HepG2 (cell line): Measurements from ENCODE around the gene OMA1. TPM values are rescaled to one million over a fixed set of nuclear protein-coding genes. Genes with fewer than 3 reads are reported as not detected.

Experiments
- ATAC-seq: fragments of 200-7000 bp; cut with Tn5 transposase; 3 replicates; pipeline ENCODE4 v1.9.1; 2020; ENCODE audit warnings: mild to moderate bottlenecking, moderate library complexity
- BruUV-seq: library from RNA; stranded (reverse); fragments of 400-500 nt; replicated peaks from 2 replicates; lab custom pipeline; 2021; lab: Mats Ljungman, UMichigan
- CTCF ChIA-PET: fragments of 300-600 bp; formaldehyde crosslinking; extraction: SDS; loops from one replicate; lab custom pipeline; 2021; ENCODE audit warnings: low total read pairs, inconsistent platforms, low intra/inter-chr PET ratio; lab: Yijun Ruan, JAX
- POLR2A ChIA-PET: fragments of 350-600 bp; sonication (Branson Sonifier 250); formaldehyde crosslinking; loops from one replicate; lab custom pipeline; 2020; ENCODE audit warnings: antibody characterized with exemption, inconsistent platforms; lab: Yijun Ruan, JAX
- DNase-seq: peaks from one replicate; pipeline ENCODE4 v3.0.0-alpha.2; 2015; ENCODE audit warnings: low spot score
- FAIRE-seq: peaks from 3 replicates; lab custom pipeline; 2011; peaks lifted over from hg19 to GRCh38; lab: Jason Lieb, UNC
- H2AFZ ChIP-seq: one replicate; pipeline ENCODE4 v1.6.1; 2011; ENCODE audit warnings: low read length, inconsistent platforms
- H3K27ac ChIP-seq: fragments of 300-600 bp; 3 replicates; pipeline ENCODE4 v1.8.0; 2011; ENCODE audit warnings: mixed run types, mild to moderate bottlenecking, mixed read lengths, low read length, inconsistent platforms; ENCODE audit not compliant: insufficient read depth; ENCODE audit errors: extremely low read length
- H3K27me3 ChIP-seq, 2 experiments: fragments of 200-600 bp in 1 of 2; 2 replicates in 1 of 2; 3 replicates in 1 of 2; pipeline versions ENCODE4 v1.6.0 to v1.8.0; 2011; ENCODE audit warnings: low read length in 2 of 2, mild to moderate bottlenecking in 2 of 2, moderate library complexity in 2 of 2, inconsistent platforms in 1 of 2; ENCODE audit not compliant: insufficient read depth in 2 of 2, control insufficient read depth in 1 of 2
- H3K36me3 ChIP-seq, 2 experiments: fragments of 200-600 bp in 1 of 2; replicated peaks in 1 of 2; 2 replicates in 1 of 2; 3 replicates in 1 of 2; pipeline versions ENCODE4 v1.5.1 to v1.8.0; 2011; ENCODE audit warnings: low read length in 2 of 2, inconsistent platforms in 1 of 2; ENCODE audit not compliant: insufficient read depth in 2 of 2, control insufficient read depth in 1 of 2
- H3K4me1 ChIP-seq: 2 replicates; pipeline ENCODE4 v1.5.1; 2012; ENCODE audit warnings: low read length, inconsistent platforms; ENCODE audit not compliant: insufficient read depth
- H3K4me2 ChIP-seq: 2 replicates; pipeline ENCODE4 v1.6.0; 2011; ENCODE audit warnings: low read depth, low read length, inconsistent platforms
- H3K4me3 ChIP-seq, 3 experiments: fragments of 200-600 bp in 1 of 3; sonication (generic), shearing (Covaris generic) in 1 of 3; replicated peaks in 1 of 3; 2 replicates each; pipeline ENCODE4 v1.5.1; 2011 to 2016; ENCODE audit warnings: low read length in 3 of 3, inconsistent platforms in 2 of 3, low read depth in 2 of 3, mild to moderate bottlenecking in 2 of 3, control low read depth in 1 of 3, mixed read lengths in 1 of 3; ENCODE audit not compliant: insufficient read depth in 1 of 3
- H3K79me2 ChIP-seq: one replicate; pipeline ENCODE4 v1.6.1; 2011; ENCODE audit warnings: low read length, inconsistent platforms; ENCODE audit not compliant: insufficient read depth
- H3K9ac ChIP-seq: 2 replicates; pipeline ENCODE4 v1.6.0; 2011; ENCODE audit warnings: mild to moderate bottlenecking, low read depth, low read length, inconsistent platforms; ENCODE audit not compliant: insufficient read depth
- H3K9me3 ChIP-seq: 2 replicates; pipeline ENCODE4 v1.5.1; 2012; ENCODE audit warnings: mild to moderate bottlenecking, low read length
- H4K20me1 ChIP-seq: 2 replicates; pipeline ENCODE4 v1.6.0; 2011; ENCODE audit warnings: inconsistent platforms, mild to moderate bottlenecking, low read length, moderate library complexity; ENCODE audit not compliant: insufficient read depth
- ATF7 ChIP-seq, 2 experiments: fragments of 450-650 bp in 1 of 2; sonication (generic) in 1 of 2; formaldehyde crosslinking in 1 of 2; IDR thresholded peaks; 2 replicates each; pipeline versions ENCODE4 v1.4.0 to v1.6.1; 2016 to 2020; ENCODE audit warnings: antibody characterized with exemption in 1 of 2, mild to moderate bottlenecking in 1 of 2, missing genetic modification reagents in 1 of 2
- HCFC1 ChIP-seq: fragments of 150-350 bp; IDR thresholded peaks from 2 replicates; pipeline ENCODE4 v1.6.1; 2014; ENCODE audit warnings: low read depth, low read length
- HOXA7 ChIP-seq: sonication (generic); formaldehyde crosslinking; IDR thresholded peaks from 2 replicates; pipeline ENCODE4 v1.8.1; 2022; ENCODE audit warnings: mild to moderate bottlenecking, missing genetic modification reagents, moderate library complexity
- MTF1 ChIP-seq: sonication (generic); formaldehyde crosslinking; IDR thresholded peaks from 2 replicates; pipeline ENCODE4 v1.5.0; 2020; ENCODE audit warnings: missing genetic modification reagents
- NR2C2 ChIP-seq: sonication (generic); formaldehyde crosslinking; IDR thresholded peaks from 2 replicates; pipeline ENCODE4 v1.4.0; 2020; ENCODE audit warnings: missing genetic modification reagents, mild to moderate bottlenecking, moderate library complexity, borderline replicate concordance
- PAX8 ChIP-seq: sonication (generic); formaldehyde crosslinking; IDR thresholded peaks from 2 replicates; pipeline ENCODE4 v1.8.0; 2022; ENCODE audit warnings: mild to moderate bottlenecking, missing genetic modification reagents, borderline replicate concordance
- SAFB2 ChIP-seq: sonication (generic); formaldehyde crosslinking; IDR thresholded peaks from 2 replicates; pipeline ENCODE4 v1.5.1; 2020; ENCODE audit warnings: missing genetic modification reagents, low read depth, mild to moderate bottlenecking, borderline replicate concordance
- SNAPC5 ChIP-seq: sonication (generic); formaldehyde crosslinking; IDR thresholded peaks from 2 replicates; pipeline ENCODE4 v1.8.1; 2023; ENCODE audit warnings: mild to moderate bottlenecking, missing genetic modification reagents, borderline replicate concordance
- TEAD3 ChIP-seq: optimal IDR thresholded peaks from 2 replicates; pipeline ENCODE3; 2016; ENCODE audit warnings: borderline replicate concordance
- YEATS4 ChIP-seq: sonication (generic); formaldehyde crosslinking; IDR thresholded peaks from 2 replicates; pipeline ENCODE4 v1.4.0; 2020; ENCODE audit warnings: missing genetic modification reagents, borderline replicate concordance
- ZBED4 ChIP-seq: sonication (generic); formaldehyde crosslinking; IDR thresholded peaks from 2 replicates; pipeline ENCODE4 v1.4.0; 2020; ENCODE audit warnings: missing genetic modification reagents, borderline replicate concordance
- ZC3H4 ChIP-seq: sonication (generic); formaldehyde crosslinking; IDR thresholded peaks from 2 replicates; pipeline ENCODE4 v1.4.0; 2020; ENCODE audit warnings: missing genetic modification reagents, borderline replicate concordance
- ZNF17 ChIP-seq: sonication (generic); formaldehyde crosslinking; IDR thresholded peaks from 2 replicates; pipeline ENCODE4 v1.5.0; 2020; ENCODE audit warnings: mild to moderate bottlenecking, missing genetic modification reagents
- ZNF234 ChIP-seq: sonication (generic); formaldehyde crosslinking; conservative IDR thresholded peaks from 2 replicates; pipeline ENCODE4 v1.5.1; 2020; ENCODE audit warnings: mild to moderate bottlenecking, missing genetic modification reagents
- ZNF777 ChIP-seq: sonication (generic); formaldehyde crosslinking; IDR thresholded peaks from 2 replicates; pipeline ENCODE4 v1.4.0; 2020; ENCODE audit warnings: missing genetic modification reagents
- ZSCAN20 ChIP-seq: sonication (generic); formaldehyde crosslinking; IDR thresholded peaks from 2 replicates; pipeline ENCODE4 v1.4.0; 2020; ENCODE audit warnings: missing genetic modification reagents, mild to moderate bottlenecking, borderline replicate concordance
- WGBS: methylation state at CpG from one replicate; pipeline ENCODE4 v1.1.6; 2017; ENCODE audit warnings: low lambda C conversion rate; 5-methylcytosine and 5-hydroxymethylcytosine counted together
- in situ Hi-C: cut with HindIII; loops from 2 replicates; pipeline ENCODE4 v1.10.0; 2017; ENCODE audit warnings: low pct_unique_long_range_greater_than_20kb; ENCODE audit not compliant: extremely low pct_ligation_motif_present
- intact Hi-C: fragments of 100-400 bp; cut with micrococcal nuclease; formaldehyde crosslinking; loops from one replicate; pipeline ENCODE4 v1.10.0; 2022; ENCODE audit not compliant: unreplicated experiment
- polyA plus RNA-seq, 8 experiments: library from polyadenylated mRNA; depleted of rRNA in 3 of 8; stranded (reverse) in 7 of 8; unstranded in 1 of 8; fragments of >200 nt; fragmentation: Illumina TruSeq in 4 of 8; extraction: Trizol in 4 of 8; gene quantifications; 2 replicates each; pipeline versions ENCODE4 v1.2.1 to v1.2.3, GENCODE V29; 2011 to 2016; ENCODE audit warnings: low read depth in 4 of 8, missing spikeins in 1 of 8, mixed read lengths in 1 of 8; ENCODE audit not compliant: insufficient read depth in 1 of 8
- total RNA-seq, 5 experiments: library from RNA; depleted of rRNA; stranded (reverse); fragments of >200 nt; fragmentation: Illumina TruSeq; extraction: Trizol; gene quantifications; 2 replicates each; pipeline ENCODE4 v1.2.3, GENCODE V29; 2016; ENCODE audit warnings: low read depth in 1 of 5

The OMA1 gene
- total and polyA plus RNA-seq, 2 of the 13 experiments (the other 11 are each of a cell fraction or from before 2014, with no cell fraction given), result 7.0 to 26.9 TPM

- Histone ChIP-seq H3K4me3 (no peak overlapping the region), H2AFZ (no peak overlapping the region), H3K79me2 (no peaks in the 10 kb centered on the region), H3K27me3 (peaks cover 0 to 2% of the 10 kb centered on the region in 2 experiments; a peak in 1 of 5 replicates), H3K9me3 (no peaks in the 10 kb centered on the region), H3K4me1 (no peaks in the 10 kb centered on the region), H3K9ac (no peak overlapping the region), H3K27ac (no peak overlapping the region), H3K36me3 (no peaks in the 10 kb centered on the region), H4K20me1 (no peaks in the 10 kb centered on the region), H3K4me2 (no peak overlapping the region)
- ChIA-PET POLR2A (no interaction called here), CTCF (no interaction called here)
- no TSS peak for BruUV-seq
- in situ Hi-C loops, result no loop called here
- WGBS, result 0% methylated on average over 1 of the region's 1 CpG
- FAIRE-seq (no peak), DNase-seq (no peak), ATAC-seq (no peak)
- no peak for TF ChIP-seq ZNF234 (CRISPR knock-in tag)
- TF ChIP-seq ZNF777, result no peak
- no peak for TF ChIP-seq SNAPC5 (CRISPR knock-in tag)
- no peak for TF ChIP-seq SAFB2 (CRISPR knock-in tag)
- no peak for TF ChIP-seq MTF1 (CRISPR knock-in tag)
- no peak for TF ChIP-seq YEATS4 (CRISPR knock-in tag)
- intact Hi-C loops, result no loop called here
These were observed 48.0 kb upstream of the OMA1 start for GRCh38 chr1:58594546-58594945.

- in situ Hi-C loops (no loop called here), intact Hi-C loops (no loop called here)
- Histone ChIP-seq H3K27ac (no peak overlapping the region), H3K4me2 (no peak overlapping the region), H3K9me3 (no peaks in the 10 kb centered on the region), H3K36me3 (no peaks in the 10 kb centered on the region), H4K20me1 (no peaks in the 10 kb centered on the region), H3K4me1 (no peaks in the 10 kb centered on the region), H2AFZ (no peak overlapping the region), H3K79me2 (no peaks in the 10 kb centered on the region), H3K27me3 (peaks cover 0 to 1% of the 10 kb centered on the region in 2 experiments; a peak in 1 of 5 replicates), H3K4me3 (no peak overlapping the region), H3K9ac (no peak overlapping the region)
- no peak for FAIRE-seq
- no peak for DNase-seq
- 2% methylated on average over 5 of the region's 5 CpGs for WGBS
- ATAC-seq, result no peak
- ChIA-PET CTCF (no interaction called here), POLR2A (no interaction called here)
- no TSS peak for BruUV-seq
- TF ChIP-seq NR2C2 (CRISPR knock-in tag) (no peak), ATF7 (IDR thresholded peaks at IDR 0.05) (no peak), ATF7 (CRISPR knock-in tag; IDR thresholded peaks at IDR 0.05) (no peak), ZBED4 (CRISPR knock-in tag) (no peak), ZNF17 (CRISPR knock-in tag) (no peak), ZC3H4 (CRISPR knock-in tag) (no peak), HCFC1 (no peak), ZSCAN20 (no peak), HOXA7 (CRISPR knock-in tag) (no peak), PAX8 (no peak), TEAD3 (CRISPR knock-in tag) (no peak)
These were observed 46.1 kb upstream of the OMA1 start for GRCh38 chr1:58592522-58593134.
